IPS-18c (cell line): Measurements from ENCODE around the gene ZGPAT.

Source experiments
- H3K4me3 ChIP-seq: 2 replicates; pipeline ENCODE4 v1.7.0; 2013; ENCODE audit warnings: low read depth, mild to moderate bottlenecking, low read length, moderate library complexity; ENCODE audit not compliant: insufficient read depth
- H3K9me3 ChIP-seq: one replicate; pipeline ENCODE4 v1.6.1; 2013; ENCODE audit warnings: mild to moderate bottlenecking, low read length, moderate library complexity; ENCODE audit not compliant: control insufficient read depth, insufficient read depth

ZGPAT gene

GRCh38 chr20:63673951-63674350, 33.9 kb upstream of the ZGPAT start:
- Histone ChIP-seq H3K4me3 (no peak overlapping the region), H3K9me3 (no peaks in the 10 kb centered on the region)

GRCh38 chr20:63675681-63676368, 32.0 kb upstream of the ZGPAT start:
- no peaks in the 10 kb centered on the region for H3K9me3 ChIP-seq
- H3K4me3 ChIP-seq, result no peak overlapping the region

- Histone ChIP-seq H3K4me3 (no peak overlapping the region), H3K9me3 (no peaks in the 10 kb centered on the region)
Observed at GRCh38 chr20:63678071-63678470, 29.8 kb upstream of the ZGPAT start.

GRCh38 chr20:63678667-63679465, 29.0 kb upstream of the ZGPAT start:
- H3K9me3 ChIP-seq, result no peaks in the 10 kb centered on the region
- no peak overlapping the region for H3K4me3 ChIP-seq

GRCh38 chr20:63679799-63680305, 28.0 kb upstream of the ZGPAT start:
- H3K4me3 ChIP-seq, result no peak overlapping the region
- H3K9me3 ChIP-seq, result peaks cover 2% of the 10 kb centered on the region

- Histone ChIP-seq H3K4me3 (no peak overlapping the region), H3K9me3 (peaks cover 2% of the 10 kb centered on the region)
Observed at GRCh38 chr20:63680427-63680826, 27.4 kb upstream of the ZGPAT start.

- H3K4me3 ChIP-seq, result no peak overlapping the region
Observed at GRCh38 chr20:63680857-63681608, 26.8 kb upstream of the ZGPAT start.

GRCh38 chr20:63681609-63682142, 26.2 kb upstream of the ZGPAT start:
- no peak overlapping the region for H3K4me3 ChIP-seq
- H3K9me3 ChIP-seq, result peaks cover 2% of the 10 kb centered on the region

More at GRCh38 chr20:63680857-63681608, 26.8 kb upstream of the ZGPAT start:
- H3K9me3 ChIP-seq, result peaks cover 2% of the 10 kb centered on the region

- peaks cover 2% of the 10 kb centered on the region for H3K9me3 ChIP-seq
- no peak overlapping the region for H3K4me3 ChIP-seq
Observed at GRCh38 chr20:63682384-63683139, 25.3 kb upstream of the ZGPAT start.

- Histone ChIP-seq H3K9me3 (peaks cover 2% of the 10 kb centered on the region), H3K4me3 (no peak overlapping the region)
Observed at GRCh38 chr20:63685269-63686026, 22.4 kb upstream of the ZGPAT start.

- Histone ChIP-seq H3K4me3 (no peak overlapping the region), H3K9me3 (peaks cover 2% of the 10 kb centered on the region)
Observed at GRCh38 chr20:63686094-63686491, 21.7 kb upstream of the ZGPAT start.

- Histone ChIP-seq H3K4me3 (no peak overlapping the region), H3K9me3 (peaks cover 2% of the 10 kb centered on the region)
Observed at GRCh38 chr20:63686492-63687321, 21.1 kb upstream of the ZGPAT start.

- no peak overlapping the region for H3K4me3 ChIP-seq
- peaks cover 2% of the 10 kb centered on the region for H3K9me3 ChIP-seq
Observed at GRCh38 chr20:63687419-63688178, 20.2 kb upstream of the ZGPAT start.

- no peak overlapping the region for H3K4me3 ChIP-seq
- H3K9me3 ChIP-seq, result peaks cover 2% of the 10 kb centered on the region
Observed at GRCh38 chr20:63688228-63689045, 19.4 kb upstream of the ZGPAT start.
